A673 (cell line): ENCODE data around the gene ARFGAP1.

Source experiments
- EZH2 ChIP-seq: fragments of 200-600 bp; sonication (generic); IDR thresholded peaks from 2 replicates; pipeline ENCODE4 v1.6.1; 2017; ENCODE audit warnings: borderline replicate concordance, low read depth, mild to moderate bottlenecking, mixed read lengths, antibody characterized with exemption, low read length; ENCODE audit not compliant: poor library complexity, severe bottlenecking
- TF ChIP-seq, protein P1 (sequence below): fragments of 300-800, 200-600 bp; sonication (generic); conservative IDR thresholded peaks from 2 replicates; pipeline ENCODE4 v1.5.1; 2017; ENCODE audit warnings: low read depth, mild to moderate bottlenecking, antibody characterized with exemption, low read length, moderate library complexity, mixed read lengths

DNA sequence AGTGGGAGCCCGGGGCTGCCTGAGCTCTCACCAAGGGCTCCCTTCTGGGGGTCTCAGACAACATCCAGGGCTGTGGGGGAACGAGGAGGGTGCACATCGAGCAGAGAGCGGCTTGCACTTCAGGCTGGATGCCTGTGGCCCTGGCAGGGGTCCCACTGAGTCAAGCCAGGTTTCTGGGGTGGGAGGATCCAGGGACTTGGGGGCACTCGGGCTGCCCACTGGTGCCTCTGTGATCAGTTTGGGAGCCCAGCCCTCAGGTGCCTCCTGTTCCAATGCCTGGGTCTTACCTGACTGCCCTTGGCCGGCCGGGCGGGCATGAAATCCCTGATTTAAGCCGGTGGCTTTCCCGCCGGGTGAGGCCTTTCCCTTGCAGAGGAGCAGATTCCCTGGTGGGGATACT is 20.8 kb downstream of the ARFGAP1 start:
- TF ChIP-seq EZH2, result no peak
- TF ChIP-seq, protein P1, sequence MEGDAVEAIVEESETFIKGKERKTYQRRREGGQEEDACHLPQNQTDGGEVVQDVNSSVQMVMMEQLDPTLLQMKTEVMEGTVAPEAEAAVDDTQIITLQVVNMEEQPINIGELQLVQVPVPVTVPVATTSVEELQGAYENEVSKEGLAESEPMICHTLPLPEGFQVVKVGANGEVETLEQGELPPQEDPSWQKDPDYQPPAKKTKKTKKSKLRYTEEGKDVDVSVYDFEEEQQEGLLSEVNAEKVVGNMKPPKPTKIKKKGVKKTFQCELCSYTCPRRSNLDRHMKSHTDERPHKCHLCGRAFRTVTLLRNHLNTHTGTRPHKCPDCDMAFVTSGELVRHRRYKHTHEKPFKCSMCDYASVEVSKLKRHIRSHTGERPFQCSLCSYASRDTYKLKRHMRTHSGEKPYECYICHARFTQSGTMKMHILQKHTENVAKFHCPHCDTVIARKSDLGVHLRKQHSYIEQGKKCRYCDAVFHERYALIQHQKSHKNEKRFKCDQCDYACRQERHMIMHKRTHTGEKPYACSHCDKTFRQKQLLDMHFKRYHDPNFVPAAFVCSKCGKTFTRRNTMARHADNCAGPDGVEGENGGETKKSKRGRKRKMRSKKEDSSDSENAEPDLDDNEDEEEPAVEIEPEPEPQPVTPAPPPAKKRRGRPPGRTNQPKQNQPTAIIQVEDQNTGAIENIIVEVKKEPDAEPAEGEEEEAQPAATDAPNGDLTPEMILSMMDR, result no peak
